Epithelial cell of esophagus (primary cell): Measurements from ENCODE around the gene TRIML1.

Experiments used
- DNase-seq: peaks from one replicate; pipeline ENCODE4 v3.0.0; 2010; ENCODE audit warnings: low read depth
- H3K4me3 ChIP-seq: 2 replicates; pipeline ENCODE4 v1.5.1; 2011; ENCODE audit warnings: mild to moderate bottlenecking, low read length, control low read depth
- TF ChIP-seq, protein P1 (sequence below): IDR thresholded peaks from 2 replicates; pipeline ENCODE4 v1.5.1; 2011; ENCODE audit warnings: low read depth, mild to moderate bottlenecking, low read length, control low read depth, inconsistent platforms; ENCODE audit not compliant: insufficient read depth; ENCODE audit errors: missing control alignments

The TRIML1 gene

DNA sequence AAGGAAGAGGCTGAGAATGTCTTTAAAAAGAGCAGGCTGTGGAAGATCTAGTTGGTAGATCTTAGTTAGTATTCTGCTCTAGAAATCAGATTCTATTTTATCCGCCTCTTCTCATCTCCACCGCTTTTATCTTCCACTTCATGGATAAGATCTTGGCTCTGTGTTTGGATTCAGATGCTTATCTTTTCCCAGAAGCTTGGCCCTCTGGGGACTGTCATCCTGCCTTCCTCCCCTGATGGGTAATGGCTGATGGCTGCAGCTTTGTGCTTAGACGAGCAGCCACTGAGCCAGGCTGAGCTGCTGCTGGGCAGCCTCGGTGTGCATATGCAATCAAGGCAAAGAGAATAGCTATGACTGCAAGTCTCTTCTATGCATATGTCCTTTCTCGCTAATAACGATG is 23.5 kb downstream of the TRIML1 start:
- no peak overlapping the region for H3K4me3 ChIP-seq
- DNase-seq, result no peak
- TF ChIP-seq, protein P1, sequence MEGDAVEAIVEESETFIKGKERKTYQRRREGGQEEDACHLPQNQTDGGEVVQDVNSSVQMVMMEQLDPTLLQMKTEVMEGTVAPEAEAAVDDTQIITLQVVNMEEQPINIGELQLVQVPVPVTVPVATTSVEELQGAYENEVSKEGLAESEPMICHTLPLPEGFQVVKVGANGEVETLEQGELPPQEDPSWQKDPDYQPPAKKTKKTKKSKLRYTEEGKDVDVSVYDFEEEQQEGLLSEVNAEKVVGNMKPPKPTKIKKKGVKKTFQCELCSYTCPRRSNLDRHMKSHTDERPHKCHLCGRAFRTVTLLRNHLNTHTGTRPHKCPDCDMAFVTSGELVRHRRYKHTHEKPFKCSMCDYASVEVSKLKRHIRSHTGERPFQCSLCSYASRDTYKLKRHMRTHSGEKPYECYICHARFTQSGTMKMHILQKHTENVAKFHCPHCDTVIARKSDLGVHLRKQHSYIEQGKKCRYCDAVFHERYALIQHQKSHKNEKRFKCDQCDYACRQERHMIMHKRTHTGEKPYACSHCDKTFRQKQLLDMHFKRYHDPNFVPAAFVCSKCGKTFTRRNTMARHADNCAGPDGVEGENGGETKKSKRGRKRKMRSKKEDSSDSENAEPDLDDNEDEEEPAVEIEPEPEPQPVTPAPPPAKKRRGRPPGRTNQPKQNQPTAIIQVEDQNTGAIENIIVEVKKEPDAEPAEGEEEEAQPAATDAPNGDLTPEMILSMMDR, result no peak

DNA sequence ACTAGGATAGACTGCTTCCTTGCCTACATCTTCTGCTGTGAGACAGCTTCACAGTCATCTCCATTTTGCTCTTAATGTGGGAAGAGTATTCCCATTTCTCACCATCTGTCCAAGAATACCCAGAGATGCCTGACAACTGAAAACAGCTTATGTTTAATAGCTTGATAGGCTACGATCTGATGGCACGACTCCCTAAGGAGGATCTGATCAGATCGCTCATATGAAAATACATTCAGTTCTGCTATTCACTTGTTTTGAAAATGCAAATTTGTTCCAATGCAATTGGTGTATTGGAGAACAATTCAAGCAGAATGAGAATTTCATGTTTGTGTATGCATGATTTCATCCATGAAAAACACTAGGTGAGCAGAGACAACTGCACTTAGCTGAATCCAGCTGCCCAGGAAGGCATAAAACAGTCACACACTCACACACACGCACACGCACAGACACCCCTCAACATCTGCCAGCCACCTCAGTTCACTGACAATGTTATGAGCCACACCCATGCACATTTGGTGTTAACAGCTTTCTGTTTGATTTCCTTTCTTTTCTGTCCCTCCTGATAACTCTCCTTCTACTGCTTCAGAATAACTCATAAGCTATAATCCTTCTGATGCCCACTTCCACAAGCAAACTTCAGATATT is 29.6 kb downstream of the TRIML1 start:
- no peak for DNase-seq
- TF ChIP-seq, protein P1, result no peak
- no peak overlapping the region for H3K4me3 ChIP-seq

DNA sequence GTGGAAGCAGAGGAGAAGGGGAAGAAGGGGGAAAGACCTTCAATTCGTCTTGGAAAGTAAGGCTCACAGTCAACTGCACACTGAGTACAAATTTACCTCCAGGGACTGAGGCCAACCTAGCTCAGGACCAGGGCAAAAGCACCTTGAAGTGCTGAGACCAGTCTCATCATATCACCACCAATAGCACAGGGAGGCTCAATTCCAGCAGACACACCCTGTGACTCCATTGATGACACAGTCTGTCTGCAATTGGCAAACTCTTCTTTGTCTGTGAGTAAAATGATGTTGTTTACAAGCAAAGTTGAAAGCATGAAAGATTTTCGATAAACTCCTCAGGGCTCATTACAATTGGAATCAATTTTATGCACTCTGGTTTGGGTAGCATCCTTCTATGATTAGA is 32.3 kb downstream of the TRIML1 start:
- no peak overlapping the region for H3K4me3 ChIP-seq
- TF ChIP-seq, protein P1, result no peak
- peak; percentile 69 for DNase-seq

DNA sequence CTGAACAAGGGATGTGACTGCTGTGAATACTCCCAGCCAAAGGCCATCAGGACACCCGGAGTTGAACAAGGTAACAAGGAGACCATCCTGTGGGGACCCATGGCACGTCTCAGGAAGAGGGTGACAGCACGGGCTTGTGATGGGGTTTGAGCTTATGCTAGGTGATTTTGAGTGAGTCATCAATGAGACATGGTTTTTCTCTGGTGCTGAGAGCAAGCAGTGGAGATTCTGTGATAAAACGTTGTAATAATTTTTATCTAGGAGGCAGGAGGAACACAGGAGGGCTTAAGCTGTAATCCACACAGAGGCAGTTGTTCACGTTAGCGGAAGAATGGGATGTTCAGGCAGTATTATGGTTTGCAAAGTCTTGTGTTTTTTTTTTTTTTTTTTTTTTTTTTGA is 36.0 kb downstream of the TRIML1 start:
- DNase-seq, result peak; percentile 13
- H3K4me3 ChIP-seq, result no peak overlapping the region
- TF ChIP-seq, protein P1, result no peak

DNA sequence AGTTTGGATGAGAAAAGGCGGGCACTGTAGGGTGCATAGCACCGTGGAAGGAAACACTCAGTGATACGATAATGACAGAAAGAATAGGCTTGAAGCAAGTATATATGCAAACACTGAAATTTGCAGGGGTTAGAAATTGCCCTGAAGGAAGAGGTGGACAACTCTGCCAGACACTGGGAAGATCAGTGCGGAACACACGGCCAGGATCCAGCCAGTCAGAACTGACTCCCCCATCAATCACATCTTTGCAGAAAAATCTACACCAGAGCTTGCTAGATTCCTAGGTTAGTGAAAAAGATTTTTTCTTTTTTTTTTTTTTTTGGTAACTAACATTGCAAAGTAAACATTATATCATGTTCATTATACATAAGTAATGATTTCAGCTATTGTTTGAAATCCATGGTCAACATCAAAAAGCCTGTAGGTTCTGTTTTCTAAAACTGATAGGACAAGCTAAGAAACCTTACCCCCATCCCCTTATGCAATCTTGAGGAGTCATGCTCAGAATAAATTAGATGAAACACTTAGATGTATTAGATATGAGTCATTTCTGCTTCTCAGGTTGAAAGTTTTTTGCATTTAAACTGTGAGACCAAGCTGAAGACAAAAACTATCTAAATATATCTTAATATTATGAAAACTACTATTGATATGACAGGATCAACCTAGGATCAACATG is 38.9 kb downstream of the TRIML1 start:
- peak; percentile 68 for DNase-seq
- TF ChIP-seq, protein P1, result no peak
- no peak overlapping the region for H3K4me3 ChIP-seq

DNA sequence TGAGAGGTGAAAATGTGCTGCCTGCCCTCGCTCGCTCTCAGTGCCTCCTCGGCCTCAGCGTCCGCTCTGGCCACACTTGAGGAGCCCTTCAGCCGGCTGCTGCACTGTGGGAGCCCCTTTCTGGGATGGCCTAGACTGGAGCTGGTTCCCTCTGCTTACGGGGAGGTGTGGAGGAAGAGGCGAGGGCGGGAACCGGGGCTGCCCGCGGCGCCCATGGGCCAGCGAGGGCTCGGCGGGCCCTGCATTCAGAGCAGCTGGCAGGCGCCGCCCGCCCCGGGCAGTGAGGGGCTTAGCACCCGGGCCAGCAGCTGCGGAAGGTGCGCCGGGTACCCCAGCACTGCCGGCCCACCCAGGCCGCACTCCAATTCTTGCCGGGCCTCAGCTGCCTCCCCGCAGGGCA is 39.6 kb downstream of the TRIML1 start:
- no peak for DNase-seq
- TF ChIP-seq, protein P1, result no peak

DNA sequence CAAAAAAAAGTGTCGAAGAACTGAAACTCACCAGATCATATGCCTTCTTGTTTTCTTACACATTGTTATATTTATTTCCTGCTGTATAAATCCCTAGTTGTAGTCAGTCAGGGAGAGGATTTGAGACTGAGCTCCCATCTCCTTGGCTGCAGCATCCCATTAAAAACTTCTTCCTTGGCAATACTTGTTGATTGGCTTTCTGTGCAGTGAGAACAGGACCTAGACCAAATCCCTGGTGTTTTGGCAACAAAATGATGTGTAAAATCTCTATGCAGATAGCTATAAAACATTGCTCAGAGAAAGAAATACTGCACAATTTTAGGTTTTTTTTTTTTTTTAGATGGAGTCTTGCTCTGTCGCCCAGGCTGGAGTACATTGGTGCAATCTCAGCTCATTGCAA is 47.9 kb downstream of the TRIML1 start:
- TF ChIP-seq, protein P1, result no peak
- no peak overlapping the region for H3K4me3 ChIP-seq
- no peak for DNase-seq

More for the DNA sequence above, 39.6 kb downstream of the TRIML1 start:
- H3K4me3 ChIP-seq, result no peak overlapping the region
